GM12878 (cell line): Measurements from ENCODE around the gene PISD. TPM values are rescaled to one million over a fixed set of nuclear protein-coding genes. Genes with fewer than 3 reads are reported as not detected.

Experiments
- CBFB ChIP-seq: IDR thresholded peaks from 2 replicates; pipeline ENCODE4 v1.6.1; 2016; ENCODE audit warnings: antibody characterized with exemption, low read depth
- CBX5 ChIP-seq: sonication (generic); IDR thresholded peaks from 2 replicates; pipeline ENCODE4 v1.6.1; 2016; ENCODE audit warnings: low read depth, moderate library complexity, mild to moderate bottlenecking, inconsistent platforms
- E2F8 ChIP-seq: fragments of 450-650 bp; IDR thresholded peaks from 2 replicates; pipeline ENCODE4 v1.6.1; 2018; ENCODE audit warnings: mild to moderate bottlenecking, low read depth, moderate library complexity; ENCODE audit not compliant: partially characterized antibody
- ETV6 ChIP-seq, 2 experiments: fragments of 450-650 bp in 1 of 2; IDR thresholded peaks in 1 of 2; conservative IDR thresholded peaks in 1 of 2; 2 replicates each; pipeline ENCODE4 v1.6.1; 2014; ENCODE audit warnings: antibody characterized with exemption in 1 of 2, borderline replicate concordance in 1 of 2, low read depth in 1 of 2, mild to moderate bottlenecking in 1 of 2, moderate library complexity in 1 of 2
- GATAD2B ChIP-seq: fragments of 450-650 bp; conservative IDR thresholded peaks from 2 replicates; pipeline ENCODE4 v1.6.1; 2017; ENCODE audit warnings: low read depth, mild to moderate bottlenecking, moderate library complexity
- MXI1 ChIP-seq: fragments of 150-350 bp; IDR thresholded peaks from 2 replicates; pipeline ENCODE4 v1.6.1; 2011; ENCODE audit warnings: low read depth, mild to moderate bottlenecking, inconsistent platforms, low read length, improper control_type of control experiment
- MYC ChIP-seq: IDR thresholded peaks from 2 replicates; pipeline ENCODE4 v1.6.1; 2011; ENCODE audit warnings: mild to moderate bottlenecking, low read length, moderate library complexity, inconsistent platforms; ENCODE audit not compliant: insufficient read depth, insufficient replicate concordance, insufficient read length, severe bottlenecking
- NFYB ChIP-seq: IDR thresholded peaks from 2 replicates; pipeline ENCODE4 v1.6.1; 2011; ENCODE audit warnings: low read depth, mild to moderate bottlenecking, low read length, improper control_type of control experiment, moderate library complexity; ENCODE audit not compliant: insufficient read depth
- NR2C1 ChIP-seq: fragments of 450-650 bp; IDR thresholded peaks from 2 replicates; pipeline ENCODE4 v1.6.1; 2017; ENCODE audit warnings: antibody characterized with exemption, mild to moderate bottlenecking, moderate library complexity
- PKNOX1 ChIP-seq: fragments of 450-650 bp; IDR thresholded peaks from 2 replicates; pipeline ENCODE4 v1.6.1; 2016; ENCODE audit warnings: mild to moderate bottlenecking
- SIN3A ChIP-seq: IDR thresholded peaks from 2 replicates; pipeline ENCODE4 v1.6.1; 2012; ENCODE audit warnings: low read depth, low read length, improper control_type of control experiment
- SPI1 ChIP-seq: IDR thresholded peaks from 2 replicates; pipeline ENCODE4 v1.6.1; 2011; ENCODE audit warnings: low read depth, mild to moderate bottlenecking, low read length, moderate library complexity, borderline replicate concordance; ENCODE audit not compliant: insufficient read depth
- TCF12 ChIP-seq: IDR thresholded peaks from 2 replicates; pipeline ENCODE4 v1.6.1; 2011; ENCODE audit warnings: low read depth, mild to moderate bottlenecking, low read length
- TCF3 ChIP-seq: IDR thresholded peaks from 2 replicates; pipeline ENCODE4 v1.6.1; 2012; ENCODE audit warnings: low read depth, mild to moderate bottlenecking, low read length, borderline replicate concordance; ENCODE audit not compliant: insufficient read depth
- USF1 ChIP-seq: IDR thresholded peaks from 2 replicates; pipeline ENCODE4 v1.6.1; 2011; ENCODE audit warnings: borderline replicate concordance, low read depth, mild to moderate bottlenecking, moderate library complexity, mixed read lengths, low read length; ENCODE audit not compliant: insufficient read depth; ENCODE audit errors: extremely low read length
- ZNF24 ChIP-seq: fragments of 450-650 bp; IDR thresholded peaks from 2 replicates; pipeline ENCODE4 v1.6.1; 2017; ENCODE audit warnings: antibody characterized with exemption, mild to moderate bottlenecking
- ZNF687 ChIP-seq: fragments of 450-650 bp; IDR thresholded peaks from 2 replicates; pipeline ENCODE4 v1.6.1; 2017; ENCODE audit warnings: mild to moderate bottlenecking, moderate library complexity
- polyA plus RNA-seq, 11 experiments: library from polyadenylated mRNA; depleted of rRNA in 4 of 11; unstranded in 6 of 11; stranded (reverse) in 5 of 11; fragments of >200 nt; fragmentation: Nextera tagmentation in 4 of 11; fragmentation: Illumina TruSeq in 1 of 11; extraction: Ambion mirVana in 4 of 11; extraction: Trizol in 1 of 11; gene quantifications; 1 replicate in 1 of 11; 2 replicates in 10 of 11; pipeline versions ENCODE4 v1.2.1 to v1.2.3, GENCODE V29; 2011 to 2016; ENCODE audit warnings: inconsistent platforms in 2 of 11, missing spikeins in 2 of 11, low read depth in 1 of 11
- total RNA-seq, 4 experiments: library from RNA; depleted of rRNA in 3 of 4; stranded (reverse); fragments of >200 nt in 3 of 4; fragmentation: Illumina TruSeq in 1 of 4; extraction: Trizol in 1 of 4; gene quantifications; 2 replicates each; pipeline versions ENCODE4 v1.2.1 to v1.2.3, GENCODE V29; 2013 to 2021

Gene PISD
- total and polyA plus RNA-seq, 10 of the 15 experiments (the other 5 are each of a cell fraction or from before 2014, with no cell fraction given): 25.8 to 62.7 (median 45.8) TPM

- TF ChIP-seq ETV6 (conservative IDR thresholded peaks at IDR 0.05 in 1 of 2, IDR thresholded peaks at IDR 0.05 in 1 of 2; ENCODE audit: borderline replicate concordance in 1 of 2, low read depth in 1 of 2) (peak; percentile 81 to 99; a peak in 3 of 4 replicates), CBFB (no peak), MXI1 (peak; percentile 89), TCF12 (peak; percentile 32; the same call in 1 of the 2 replicates), SPI1 (peak; percentile 58; the same call in 1 of the 2 replicates), TCF3 (peak; percentile 74), ZNF687 (no peak), CBX5 (no peak), SIN3A (peak; percentile 60; the same call in 1 of the 2 replicates), PKNOX1 (peak; percentile 43; the same call in 1 of the 2 replicates), GATAD2B (peak; percentile 68; the same call in 1 of the 2 replicates), MYC (peak; percentile 47), ZNF24 (no peak), NFYB (peak; percentile 55; the same call in 1 of the 2 replicates), USF1 (peak; percentile 69), E2F8 (no peak), NR2C1 (no peak)
- TF ChIP-seq, all 136 proteins: peak for 28
Measured at GRCh38 chr22:31630331-31631329, 31.4 kb downstream of the PISD start (continued).
